A549 (cell line): Measurements from ENCODE around the gene CCDC71L.

Experiments used
- CTCF ChIP-seq: fragments of >200 bp; sonication (Bioruptor Twin); formaldehyde crosslinking; IDR thresholded peaks from 3 replicates; pipeline ENCODE4 v1.5.1; 2016
- EHMT2 ChIP-seq: fragments of 200-600 bp; sonication (generic); IDR thresholded peaks from 2 replicates; pipeline ENCODE4 v1.6.1; 2016; ENCODE audit warnings: antibody characterized with exemption, low read depth, mild to moderate bottlenecking, moderate library complexity
- EP300 ChIP-seq, 2 experiments: fragments of >200 bp; sonication (Bioruptor Twin); formaldehyde crosslinking; IDR thresholded peaks; 2 replicates in 1 of 2; 3 replicates in 1 of 2; pipeline ENCODE4 v1.6.1; 2016 to 2017
- HEYL ChIP-seq: fragments of 250-450 bp; sonication (Bioruptor Pico); IDR thresholded peaks from 2 replicates; pipeline ENCODE4 v1.8.0; 2021; ENCODE audit warnings: mild to moderate bottlenecking, moderate library complexity
- MAZ ChIP-seq: fragments of 150-350 bp; IDR thresholded peaks from 2 replicates; pipeline ENCODE4 v1.6.1; 2014; ENCODE audit warnings: antibody characterized with exemption, low read depth, low read length, borderline replicate concordance
- MYC ChIP-seq: IDR thresholded peaks from 2 replicates; pipeline ENCODE4 v1.6.1; 2012; ENCODE audit warnings: mild to moderate bottlenecking, inconsistent platforms, low read length, improper control_type of control experiment, borderline replicate concordance
- POLR2A ChIP-seq: IDR thresholded peaks from 2 replicates; pipeline ENCODE4 v1.6.1; 2012; ENCODE audit warnings: mild to moderate bottlenecking, low read length
- RCOR1 ChIP-seq: fragments of 150-350 bp; IDR thresholded peaks from 2 replicates; pipeline ENCODE4 v1.6.1; 2014; ENCODE audit warnings: antibody characterized with exemption, low read length, low read depth

DNA sequence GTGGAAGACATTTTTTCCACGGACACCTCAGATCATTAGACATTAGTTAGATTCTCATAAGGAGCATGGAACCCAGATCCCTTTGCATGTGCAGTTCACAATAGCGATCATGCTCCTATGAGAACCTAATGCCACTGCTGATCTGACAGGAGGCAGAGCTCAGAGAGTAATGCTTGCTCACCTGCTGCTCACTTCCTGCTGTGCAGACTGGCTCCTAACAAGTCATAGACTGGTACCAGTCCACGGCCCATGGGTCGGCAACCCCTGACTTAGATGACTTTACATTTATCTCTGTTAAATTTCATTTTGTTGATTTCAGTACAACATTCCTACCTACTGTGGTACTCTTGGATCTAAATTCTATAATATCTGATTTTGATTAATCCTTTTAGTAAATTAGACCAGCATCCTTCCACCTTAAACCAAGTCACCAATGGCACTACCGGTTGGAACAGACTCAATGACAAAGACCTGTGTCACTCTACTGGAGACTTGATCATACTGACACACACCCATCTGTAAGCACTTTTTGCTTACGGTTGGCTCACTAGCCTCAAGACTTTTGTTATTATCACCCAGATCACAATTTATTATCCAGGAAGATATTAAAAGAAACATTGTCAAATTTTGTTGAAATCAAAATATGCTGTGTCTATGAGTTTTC, 8.0 kb upstream of the CCDC71L start:
- TF ChIP-seq EP300 (IDR thresholded peaks at IDR 0.05): no peak
- no peak for TF ChIP-seq CTCF
- TF ChIP-seq MAZ: no peak
- no peak for TF ChIP-seq EHMT2
- TF ChIP-seq RCOR1: no peak
- TF ChIP-seq HEYL (CRISPR knock-in tag): no peak
- no peak for TF ChIP-seq POLR2A
- TF ChIP-seq MYC: no peak
